Prostate gland (tissue), 2 donors: Measurements from ENCODE around the gene TIMM23. TPM values are rescaled to one million over a fixed set of nuclear protein-coding genes. Genes with fewer than 3 reads are reported as not detected.

ENCODE experiments used
- DNase-seq: peaks from one replicate; pipeline ENCODE4 v3.0.0-alpha.2; 2019; ENCODE audit warnings: low spot score
- H3K27ac ChIP-seq, 2 donors: fragments of 200-600 bp; sonication (generic); 2 replicates each; pipeline ENCODE4 v1.5.1; 2017 to 2019
- H3K27me3 ChIP-seq: fragments of 200-600 bp; sonication (generic); replicated peaks from 2 replicates; pipeline ENCODE4 v1.5.1; 2019; ENCODE audit not compliant: insufficient read depth
- H3K36me3 ChIP-seq, 2 donors: fragments of 200-600 bp; sonication (generic); 1 replicate in 1 of 2; 2 replicates in 1 of 2; pipeline versions ENCODE4 v1.5.1 to v1.8.1; 2017 to 2019
- H3K4me1 ChIP-seq: fragments of 200-600 bp; sonication (generic); replicated peaks from 2 replicates; pipeline ENCODE4 v1.5.1; 2019
- H3K4me3 ChIP-seq, 2 donors: fragments of 200-600 bp; sonication (generic); 2 replicates each; pipeline ENCODE4 v1.5.1; 2017 to 2019
- H3K9me3 ChIP-seq: fragments of 200-600 bp; sonication (generic); 2 replicates; pipeline ENCODE4 v1.5.1; 2017
- CTCF ChIP-seq, 4 experiments: fragments of 200-600 bp in 2 of 4; fragments of 450-650 bp in 2 of 4; sonication (generic) in 2 of 4; IDR thresholded peaks; 1 replicate in 3 of 4; 2 replicates in 1 of 4; pipeline ENCODE4 v1.5.1; 2016 to 2019; ENCODE audit warnings: antibody characterized with exemption in 4 of 4, mild to moderate bottlenecking in 2 of 4, moderate library complexity in 2 of 4
- POLR2A ChIP-seq: fragments of 450-650 bp; IDR thresholded peaks from one replicate; pipeline ENCODE4 v1.6.1; 2016; ENCODE audit warnings: antibody characterized with exemption, mild to moderate bottlenecking
- POLR2AphosphoS5 ChIP-seq: sonication (generic); formaldehyde crosslinking; IDR thresholded peaks from one replicate; pipeline ENCODE4 v1.6.1; 2017; ENCODE audit warnings: antibody characterized with exemption
- WGBS: methylation state at CpG from one replicate; pipeline ENCODE4 v1.1.5; 2018; 5-methylcytosine and 5-hydroxymethylcytosine counted together
- intact Hi-C: fragments of 100-400 bp; cut with DNase I; formaldehyde crosslinking; loops from one replicate; pipeline ENCODE4 v1.14.2; 2022
- total RNA-seq, 2 donors: library from RNA; depleted of rRNA; stranded (reverse); fragments of >200 nt; gene quantifications; one replicate each; pipeline ENCODE4 v1.1.0, GENCODE V29; 2016

TIMM23 gene
- total RNA-seq, 2 donors from 2014 or later, result 60.8 to 93.5 TPM

GRCh38 chr10:46018453-46019176 is 46.3 kb downstream of the TIMM23 start:
- intact Hi-C loops, result no loop called here
- 65% methylated on average over 2 of the region's 2 CpGs for WGBS
- no peak for DNase-seq
- Histone ChIP-seq H3K27me3 (no peaks in the 10 kb centered on the region), H3K9me3 (no peaks in the 10 kb centered on the region), H3K4me1 (no peaks in the 10 kb centered on the region), H3K4me3 (no peak overlapping the region), H3K36me3 (no peaks in the 10 kb centered on the region), H3K27ac (no peak overlapping the region)
- no peak for TF ChIP-seq POLR2AphosphoS5
- TF ChIP-seq CTCF (IDR thresholded peaks at IDR 0.05), result no peak
- TF ChIP-seq POLR2A, result no peak

- intact Hi-C loops, result no loop called here
- 38% methylated on average over 3 of the region's 3 CpGs for WGBS
- H3K27me3 ChIP-seq, result no peaks in the 10 kb centered on the region
- H3K4me1 ChIP-seq, result no peaks in the 10 kb centered on the region
- H3K36me3 ChIP-seq, result no peaks in the 10 kb centered on the region
- no peak overlapping the region for H3K4me3 ChIP-seq
- no peak for DNase-seq
- H3K27ac ChIP-seq, result peak overlapping the region in 1 of 2 donors; percentile 33
- no peak for TF ChIP-seq POLR2AphosphoS5
- no peak for TF ChIP-seq CTCF (IDR thresholded peaks at IDR 0.05)
- TF ChIP-seq POLR2A, result no peak
- H3K9me3 ChIP-seq, result no peaks in the 10 kb centered on the region
Observed at GRCh38 chr10:46019177-46019528, 46.9 kb downstream of the TIMM23 start.

- H3K4me3 ChIP-seq, result no peak overlapping the region
- no peaks in the 10 kb centered on the region for H3K4me1 ChIP-seq
- TF ChIP-seq POLR2AphosphoS5 (no peak), CTCF (IDR thresholded peaks at IDR 0.05) (no peak), POLR2A (no peak)
- peak overlapping the region; percentile 12 to 33 for H3K27ac ChIP-seq
- intact Hi-C loops, result no loop called here
- no peak for DNase-seq
- H3K27me3 ChIP-seq, result no peaks in the 10 kb centered on the region
- H3K36me3 ChIP-seq, result no peaks in the 10 kb centered on the region
- WGBS, result 68% methylated on average over 7 of the region's 7 CpGs
- no peaks in the 10 kb centered on the region for H3K9me3 ChIP-seq
Observed at GRCh38 chr10:46019569-46020343, 47.5 kb downstream of the TIMM23 start.

- Histone ChIP-seq H3K9me3 (no peaks in the 10 kb centered on the region), H3K27ac (peak overlapping the region; percentile 12 to 33), H3K36me3 (no peaks in the 10 kb centered on the region), H3K27me3 (no peaks in the 10 kb centered on the region), H3K4me1 (no peaks in the 10 kb centered on the region), H3K4me3 (no peak overlapping the region)
- TF ChIP-seq CTCF (IDR thresholded peaks at IDR 0.05) (no peak), POLR2A (no peak), POLR2AphosphoS5 (no peak)
- intact Hi-C loops, result no loop called here
- 71% methylated on average over 3 of the region's 3 CpGs for WGBS
- DNase-seq, result no peak
Observed at GRCh38 chr10:46020344-46020657, 48.0 kb downstream of the TIMM23 start.
